Vagina (tissue), 2 donors: Measurements from ENCODE around the gene FGD4.

ENCODE experiments used
- CTCF ChIP-seq, 3 experiments: fragments of 450-650 bp in 2 of 3; fragments of 200-600 bp in 1 of 3; sonication (generic) in 1 of 3; IDR thresholded peaks; one replicate each; pipeline ENCODE4 v1.5.1; 2017 to 2019; ENCODE audit warnings: antibody characterized with exemption in 3 of 3, mild to moderate bottlenecking in 2 of 3, moderate library complexity in 2 of 3
- POLR2A ChIP-seq, 2 donors: fragments of 450-650 bp; IDR thresholded peaks; one replicate each; pipeline ENCODE4 v1.6.1; 2017; ENCODE audit warnings: antibody characterized with exemption in 2 of 2, mild to moderate bottlenecking in 2 of 2, moderate library complexity in 2 of 2
- POLR2AphosphoS5 ChIP-seq, 2 donors: sonication (generic); formaldehyde crosslinking; IDR thresholded peaks; one replicate each; pipeline ENCODE4 v1.9.0; 2017; ENCODE audit warnings: antibody characterized with exemption in 2 of 2, mild to moderate bottlenecking in 2 of 2, low read depth in 1 of 2; ENCODE audit not compliant: insufficient read depth in 1 of 2

GRCh38 chr12:32503730-32504129 lies 104.4 kb downstream of the FGD4 start:
- TF ChIP-seq POLR2A (IDR thresholded peaks at IDR 0.05) (no peak), CTCF (IDR thresholded peaks at IDR 0.05) (no peak), POLR2AphosphoS5 (IDR thresholded peaks at IDR 0.05; ENCODE audit: insufficient read depth in 1 of 2, low read depth in 1 of 2) (no peak)
